Measurements from ENCODE around the gene AFDN.

DNA sequence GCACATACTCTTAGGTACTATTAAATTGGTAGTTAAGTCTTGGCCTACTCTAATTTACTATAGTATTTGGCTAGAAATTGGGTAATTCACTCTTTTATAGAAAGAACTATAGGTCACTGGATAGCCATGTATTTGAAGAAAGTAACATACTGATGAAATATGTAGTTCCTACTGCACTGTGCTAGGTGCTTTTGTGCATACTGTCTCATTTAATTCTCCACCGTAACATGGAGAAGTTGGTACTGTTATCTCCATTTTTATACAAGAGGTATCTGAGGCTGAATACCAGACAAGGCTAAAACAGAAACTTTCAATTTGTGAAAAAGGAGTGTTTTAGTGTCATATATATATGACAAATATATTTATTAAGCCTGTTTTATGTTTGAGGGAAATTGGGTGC lies 29.8 kb downstream of the AFDN start:
- TF ChIP-seq FOXJ3 (CRISPR knock-in tag; IDR thresholded peaks at IDR 0.05) (no peak), ELF1 (IDR thresholded peaks at IDR 0.05) (no peak), EP300 (IDR thresholded peaks at IDR 0.05; ENCODE audit: borderline replicate concordance in 1 of 2, low read depth in 1 of 2, low read length in 1 of 2) (no peak), USF1 (IDR thresholded peaks at IDR 0.05; ENCODE audit: borderline replicate concordance, low read depth) (no peak), MEF2A (IDR thresholded peaks at IDR 0.05; ENCODE audit: borderline replicate concordance, low read depth) (no peak), NRF1 (IDR thresholded peaks at IDR 0.05; ENCODE audit: low read depth, low read length) (no peak), ZBTB33 (IDR thresholded peaks at IDR 0.05; ENCODE audit: borderline replicate concordance, low read depth) (no peak), PBX3 (IDR thresholded peaks at IDR 0.05) (no peak), CHD2 (IDR thresholded peaks at IDR 0.05; ENCODE audit: low read length, partially characterized antibody) (no peak), TEAD4 (IDR thresholded peaks at IDR 0.05; ENCODE audit: borderline replicate concordance, insufficient read depth) (no peak), YY1 (IDR thresholded peaks at IDR 0.05; ENCODE audit: low read depth) (no peak), SMC3 (IDR thresholded peaks at IDR 0.05; ENCODE audit: low read depth, low read length) (no peak)
- TF ChIP-seq, protein P1, sequence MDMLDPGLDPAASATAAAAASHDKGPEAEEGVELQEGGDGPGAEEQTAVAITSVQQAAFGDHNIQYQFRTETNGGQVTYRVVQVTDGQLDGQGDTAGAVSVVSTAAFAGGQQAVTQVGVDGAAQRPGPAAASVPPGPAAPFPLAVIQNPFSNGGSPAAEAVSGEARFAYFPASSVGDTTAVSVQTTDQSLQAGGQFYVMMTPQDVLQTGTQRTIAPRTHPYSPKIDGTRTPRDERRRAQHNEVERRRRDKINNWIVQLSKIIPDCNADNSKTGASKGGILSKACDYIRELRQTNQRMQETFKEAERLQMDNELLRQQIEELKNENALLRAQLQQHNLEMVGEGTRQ (IDR thresholded peaks at IDR 0.05; ENCODE audit: borderline replicate concordance, low read depth, low read length): no peak
- TF ChIP-seq, protein P2, sequence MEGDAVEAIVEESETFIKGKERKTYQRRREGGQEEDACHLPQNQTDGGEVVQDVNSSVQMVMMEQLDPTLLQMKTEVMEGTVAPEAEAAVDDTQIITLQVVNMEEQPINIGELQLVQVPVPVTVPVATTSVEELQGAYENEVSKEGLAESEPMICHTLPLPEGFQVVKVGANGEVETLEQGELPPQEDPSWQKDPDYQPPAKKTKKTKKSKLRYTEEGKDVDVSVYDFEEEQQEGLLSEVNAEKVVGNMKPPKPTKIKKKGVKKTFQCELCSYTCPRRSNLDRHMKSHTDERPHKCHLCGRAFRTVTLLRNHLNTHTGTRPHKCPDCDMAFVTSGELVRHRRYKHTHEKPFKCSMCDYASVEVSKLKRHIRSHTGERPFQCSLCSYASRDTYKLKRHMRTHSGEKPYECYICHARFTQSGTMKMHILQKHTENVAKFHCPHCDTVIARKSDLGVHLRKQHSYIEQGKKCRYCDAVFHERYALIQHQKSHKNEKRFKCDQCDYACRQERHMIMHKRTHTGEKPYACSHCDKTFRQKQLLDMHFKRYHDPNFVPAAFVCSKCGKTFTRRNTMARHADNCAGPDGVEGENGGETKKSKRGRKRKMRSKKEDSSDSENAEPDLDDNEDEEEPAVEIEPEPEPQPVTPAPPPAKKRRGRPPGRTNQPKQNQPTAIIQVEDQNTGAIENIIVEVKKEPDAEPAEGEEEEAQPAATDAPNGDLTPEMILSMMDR (IDR thresholded peaks at IDR 0.05): no peak
